Neuronal stem cell (in vitro differentiated cells): ENCODE results near the gene SP100.

Experiments used
- DNase-seq: peaks from one replicate; pipeline ENCODE4 v3.0.0-alpha.2; 2013; ENCODE audit warnings: low spot score
- H2AFZ ChIP-seq: one replicate; pipeline ENCODE4 v1.6.1; 2013; ENCODE audit warnings: mild to moderate bottlenecking, low read length, inconsistent platforms
- H2AK5ac ChIP-seq: 2 replicates; pipeline ENCODE4 v1.6.1; 2013; ENCODE audit warnings: low read depth, mild to moderate bottlenecking, inconsistent platforms, low read length, moderate library complexity, mixed read lengths
- H2BK120ac ChIP-seq: 2 replicates; pipeline ENCODE4 v1.6.1; 2013; ENCODE audit warnings: low read depth, mild to moderate bottlenecking, inconsistent platforms, low read length, moderate library complexity, mixed read lengths
- H2BK12ac ChIP-seq: one replicate; pipeline ENCODE4 v1.6.1; 2013; ENCODE audit warnings: low read length, inconsistent platforms
- H2BK15ac ChIP-seq: 2 replicates; pipeline ENCODE4 v1.6.1; 2013; ENCODE audit warnings: mild to moderate bottlenecking, low read length, inconsistent platforms, mixed read lengths
- H2BK5ac ChIP-seq: one replicate; pipeline ENCODE4 v1.6.1; 2013; ENCODE audit warnings: inconsistent platforms, mild to moderate bottlenecking, low read length, moderate library complexity
- H3K14ac ChIP-seq: one replicate; pipeline ENCODE4 v1.6.1; 2013; ENCODE audit warnings: low read length, inconsistent platforms
- H3K18ac ChIP-seq: 2 replicates; pipeline ENCODE4 v1.6.1; 2013; ENCODE audit warnings: low read length, inconsistent platforms
- H3K23ac ChIP-seq: 2 replicates; pipeline ENCODE4 v1.6.1; 2013; ENCODE audit warnings: low read depth, mild to moderate bottlenecking, mixed read lengths, low read length, inconsistent platforms; ENCODE audit not compliant: poor library complexity
- H3K27ac ChIP-seq: replicated peaks from 3 replicates; pipeline ENCODE4 v1.5.1; 2013; ENCODE audit warnings: low read length, inconsistent platforms
- H3K27me3 ChIP-seq, 3 experiments: 2 replicates each; pipeline ENCODE4 v1.6.1; 2013; ENCODE audit warnings: low read length in 3 of 3, mild to moderate bottlenecking in 2 of 3, inconsistent platforms in 1 of 3, low read depth in 1 of 3, mixed read lengths in 1 of 3, moderate library complexity in 1 of 3; ENCODE audit not compliant: control insufficient read depth in 3 of 3, insufficient read depth in 3 of 3
- H3K36me3 ChIP-seq, 2 donors: replicated peaks in 1 of 2; 2 replicates each; pipeline ENCODE4 v1.6.1; 2013; ENCODE audit warnings: low read length in 2 of 2; ENCODE audit not compliant: control insufficient read depth in 2 of 2, insufficient read depth in 2 of 2
- H3K4ac ChIP-seq: 2 replicates; pipeline ENCODE4 v1.6.1; 2013; ENCODE audit warnings: inconsistent platforms, mild to moderate bottlenecking, low read length, moderate library complexity
- H3K4me1 ChIP-seq, 2 donors: 1 replicate in 1 of 2; 2 replicates in 1 of 2; pipeline ENCODE4 v1.6.1; 2013; ENCODE audit warnings: low read length in 2 of 2, low read depth in 1 of 2; ENCODE audit not compliant: control insufficient read depth in 2 of 2, insufficient read depth in 1 of 2
- H3K4me2 ChIP-seq: one replicate; pipeline ENCODE4 v1.6.1; 2013; ENCODE audit warnings: mild to moderate bottlenecking, low read length, inconsistent platforms; ENCODE audit not compliant: insufficient read depth, poor library complexity, severe bottlenecking
- H3K4me3 ChIP-seq, 2 donors: 2 replicates each; pipeline ENCODE4 v1.5.1; 2013; ENCODE audit warnings: low read length in 2 of 2, mild to moderate bottlenecking in 2 of 2, inconsistent platforms in 1 of 2, moderate library complexity in 1 of 2
- H3K79me1 ChIP-seq: one replicate; pipeline ENCODE4 v1.6.1; 2013; ENCODE audit warnings: low read depth, mild to moderate bottlenecking, inconsistent platforms, low read length, moderate library complexity
- H3K9ac ChIP-seq: one replicate; pipeline ENCODE4 v1.6.1; 2013; ENCODE audit warnings: mild to moderate bottlenecking, low read depth, low read length, inconsistent platforms; ENCODE audit not compliant: poor library complexity
- H3K9me3 ChIP-seq, 2 donors: replicated peaks in 1 of 2; 2 replicates each; pipeline versions ENCODE3 to v1.6.1; 2013; ENCODE audit warnings: low read length in 2 of 2, mild to moderate bottlenecking in 2 of 2, inconsistent platforms in 1 of 2, low read depth in 1 of 2, mixed read lengths in 1 of 2, moderate library complexity in 1 of 2; ENCODE audit not compliant: control insufficient read depth in 2 of 2, insufficient read depth in 1 of 2
- H4K8ac ChIP-seq: one replicate; pipeline ENCODE4 v1.6.1; 2013; ENCODE audit warnings: low read depth, mild to moderate bottlenecking, inconsistent platforms, low read length, moderate library complexity
- H4K91ac ChIP-seq: one replicate; pipeline ENCODE4 v1.6.1; 2013; ENCODE audit warnings: low read length, low read depth, mild to moderate bottlenecking, inconsistent platforms; ENCODE audit not compliant: poor library complexity
- WGBS, 2 donors: extraction: QIAGEN DNeasy Blood & Tissue Kit; methylation state at CpG; one replicate each; pipeline ENCODE4 v1.1.7; 2013; ENCODE audit warnings: missing lambda C conversion rate in 2 of 2, mixed read lengths in 1 of 2; ENCODE audit not compliant: insufficient read length in 2 of 2, insufficient replicate concordance in 1 of 2; ENCODE audit errors: extremely low coverage in 2 of 2; 5-methylcytosine and 5-hydroxymethylcytosine counted together

Gene SP100

DNA sequence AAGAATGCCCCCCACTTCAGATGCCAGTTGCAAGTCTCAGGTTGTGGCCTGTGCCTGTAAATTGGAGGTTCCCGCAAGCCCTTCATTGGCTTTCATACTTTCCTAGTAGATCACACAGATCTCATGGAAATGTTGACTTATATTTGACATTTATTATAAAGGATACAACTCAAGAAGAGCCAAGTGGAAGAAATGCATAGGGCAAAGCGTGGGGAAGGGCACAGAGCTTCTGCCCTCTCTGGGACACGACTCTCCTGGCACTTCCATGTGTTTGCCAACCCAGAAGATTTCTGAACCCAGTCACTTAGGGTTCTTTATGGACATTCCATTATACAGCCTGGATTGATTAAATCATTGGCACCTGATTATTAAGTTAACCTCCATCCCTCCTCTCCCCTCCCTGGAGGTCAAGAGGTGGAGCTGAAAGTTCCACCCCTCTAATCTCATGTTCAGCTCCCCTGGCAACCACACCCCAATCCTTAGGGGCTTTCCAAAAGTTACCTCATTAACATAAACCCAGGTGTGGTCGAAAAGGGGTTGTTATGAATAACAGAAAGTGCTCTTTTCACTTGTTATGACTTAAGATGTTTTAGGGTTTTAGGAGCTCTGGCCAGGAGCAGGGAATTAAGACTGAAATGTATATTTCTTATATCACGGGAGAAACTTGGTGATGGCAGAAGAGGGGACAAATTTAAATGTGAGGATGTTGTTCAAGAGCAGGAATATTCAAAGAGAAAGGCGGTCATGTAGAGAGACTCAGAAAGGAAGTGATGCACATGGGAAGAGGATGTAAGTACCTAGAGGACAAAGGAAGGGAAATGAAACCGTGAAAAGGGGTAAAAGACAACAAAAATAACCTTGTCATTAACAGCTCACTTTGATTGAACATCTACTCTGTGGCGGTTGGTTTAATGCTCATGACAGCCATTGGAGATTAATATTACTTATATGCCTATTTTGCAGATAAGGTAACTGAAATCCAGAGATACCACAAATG lies 31.8 kb downstream of the SP100 start:
- H2BK120ac ChIP-seq = no peak overlapping the region
- no peak overlapping the region for H3K4me3 ChIP-seq
- H3K14ac ChIP-seq = no peak overlapping the region
- H3K23ac ChIP-seq = no peak overlapping the region
- no peak overlapping the region for H3K27ac ChIP-seq
- no peak overlapping the region for H2BK5ac ChIP-seq
- no peak overlapping the region for H3K18ac ChIP-seq
- H3K4me2 ChIP-seq = no peak overlapping the region
- H3K9ac ChIP-seq = no peak overlapping the region
- DNase-seq = no peak
- no peak overlapping the region for H4K8ac ChIP-seq
- H3K4ac ChIP-seq = no peak overlapping the region
- no peak overlapping the region for H2AK5ac ChIP-seq
- H2AFZ ChIP-seq = no peak overlapping the region
- no peaks in the 10 kb centered on the region for H3K79me1 ChIP-seq
- no peaks in the 10 kb centered on the region for H3K9me3 ChIP-seq
- no peak overlapping the region for H2BK15ac ChIP-seq
- H3K36me3 ChIP-seq = no peaks in the 10 kb centered on the region
- H3K4me1 ChIP-seq = no peaks in the 10 kb centered on the region
- H3K27me3 ChIP-seq = no peaks in the 10 kb centered on the region
- H4K91ac ChIP-seq = no peak overlapping the region
- no CpG with 5 or more reads among the region's 8 CpGs for WGBS, 2 donors
- H2BK12ac ChIP-seq = no peak overlapping the region

DNA sequence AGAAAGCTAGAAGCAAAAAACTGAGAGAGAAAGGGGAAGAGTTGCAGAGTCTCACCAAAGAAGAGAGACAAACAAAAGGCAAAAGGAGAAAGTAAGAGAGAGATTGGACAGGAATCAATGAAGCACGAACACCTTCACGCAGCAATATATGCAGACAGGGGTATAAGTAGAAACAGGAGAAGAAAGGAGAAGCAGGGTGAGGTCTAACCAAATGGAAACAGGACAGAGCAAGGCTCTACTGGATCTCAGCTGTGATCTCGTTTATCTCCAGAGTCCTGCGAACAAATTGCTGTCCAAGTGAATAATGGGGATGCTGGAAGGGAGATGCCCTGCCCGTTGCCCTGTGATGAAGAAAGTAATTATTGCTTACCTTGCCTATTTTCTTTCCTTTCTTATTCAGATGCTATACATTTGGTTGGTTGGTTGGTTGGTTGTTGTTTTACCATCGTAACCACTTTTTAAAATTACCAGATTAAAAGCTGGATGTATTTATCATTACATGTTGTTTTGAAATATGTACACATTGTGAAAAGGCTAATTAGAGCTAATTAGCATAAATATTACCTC lies 34.0 kb downstream of the SP100 start:
- H3K27me3 ChIP-seq = no peaks in the 10 kb centered on the region
- H2BK120ac ChIP-seq = no peak overlapping the region
- H3K18ac ChIP-seq = no peak overlapping the region
- no peak overlapping the region for H2BK12ac ChIP-seq
- no peak overlapping the region for H3K9ac ChIP-seq
- H3K23ac ChIP-seq = no peak overlapping the region
- no peaks in the 10 kb centered on the region for H3K36me3 ChIP-seq
- DNase-seq = no peak
- no peak overlapping the region for H3K14ac ChIP-seq
- H4K8ac ChIP-seq = no peak overlapping the region
- H3K4me1 ChIP-seq = no peaks in the 10 kb centered on the region
- H3K4me2 ChIP-seq = no peak overlapping the region
- H2AK5ac ChIP-seq = no peak overlapping the region
- WGBS, 2 donors = no CpG with 5 or more reads among the region's 6 CpGs
- no peak overlapping the region for H3K4me3 ChIP-seq
- H3K9me3 ChIP-seq = no peaks in the 10 kb centered on the region
- H2AFZ ChIP-seq = no peak overlapping the region
- H4K91ac ChIP-seq = no peak overlapping the region
- no peaks in the 10 kb centered on the region for H3K79me1 ChIP-seq
- H2BK15ac ChIP-seq = no peak overlapping the region
- H3K27ac ChIP-seq = no peak overlapping the region
- no peak overlapping the region for H3K4ac ChIP-seq
- H2BK5ac ChIP-seq = no peak overlapping the region

DNA sequence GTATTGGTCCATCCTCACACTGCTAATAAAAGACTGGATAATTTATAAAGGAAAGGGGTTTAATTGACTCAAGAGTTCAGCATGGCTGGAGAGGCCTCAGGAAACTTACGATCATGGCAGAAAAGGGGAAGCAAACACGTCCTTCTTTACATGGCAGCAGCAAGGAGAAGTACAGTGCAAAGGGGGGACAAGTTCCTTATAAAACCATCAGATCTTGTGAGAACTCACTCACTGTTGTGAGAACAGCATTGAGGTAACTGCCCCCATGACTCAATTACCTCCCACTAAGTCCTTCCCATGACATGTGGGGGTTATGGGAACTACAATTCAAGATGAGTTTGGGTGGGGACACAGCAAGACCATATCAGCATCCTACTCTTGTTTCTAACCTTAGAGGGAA lies 37.0 kb downstream of the SP100 start:
- no peak overlapping the region for H3K9ac ChIP-seq
- H3K4ac ChIP-seq = no peak overlapping the region
- no peaks in the 10 kb centered on the region for H3K79me1 ChIP-seq
- H3K4me3 ChIP-seq = no peak overlapping the region
- no peaks in the 10 kb centered on the region for H3K27me3 ChIP-seq
- H3K23ac ChIP-seq = no peak overlapping the region
- no peaks in the 10 kb centered on the region for H3K4me1 ChIP-seq
- H3K4me2 ChIP-seq = no peak overlapping the region
- H4K8ac ChIP-seq = no peak overlapping the region
- H2BK120ac ChIP-seq = no peak overlapping the region
- no peak overlapping the region for H2AK5ac ChIP-seq
- H3K18ac ChIP-seq = no peak overlapping the region
- no CpG with 5 or more reads among the region's 2 CpGs for WGBS, 2 donors
- H3K27ac ChIP-seq = no peak overlapping the region
- no peaks in the 10 kb centered on the region for H3K36me3 ChIP-seq
- no peak overlapping the region for H2BK15ac ChIP-seq
- DNase-seq = no peak
- no peak overlapping the region for H2BK12ac ChIP-seq
- no peak overlapping the region for H4K91ac ChIP-seq
- peaks cover 0 to 4% of the 10 kb centered on the region in 2 donors for H3K9me3 ChIP-seq
- H3K14ac ChIP-seq = peak overlapping the region; percentile 31
- H2AFZ ChIP-seq = no peak overlapping the region
- no peak overlapping the region for H2BK5ac ChIP-seq

DNA sequence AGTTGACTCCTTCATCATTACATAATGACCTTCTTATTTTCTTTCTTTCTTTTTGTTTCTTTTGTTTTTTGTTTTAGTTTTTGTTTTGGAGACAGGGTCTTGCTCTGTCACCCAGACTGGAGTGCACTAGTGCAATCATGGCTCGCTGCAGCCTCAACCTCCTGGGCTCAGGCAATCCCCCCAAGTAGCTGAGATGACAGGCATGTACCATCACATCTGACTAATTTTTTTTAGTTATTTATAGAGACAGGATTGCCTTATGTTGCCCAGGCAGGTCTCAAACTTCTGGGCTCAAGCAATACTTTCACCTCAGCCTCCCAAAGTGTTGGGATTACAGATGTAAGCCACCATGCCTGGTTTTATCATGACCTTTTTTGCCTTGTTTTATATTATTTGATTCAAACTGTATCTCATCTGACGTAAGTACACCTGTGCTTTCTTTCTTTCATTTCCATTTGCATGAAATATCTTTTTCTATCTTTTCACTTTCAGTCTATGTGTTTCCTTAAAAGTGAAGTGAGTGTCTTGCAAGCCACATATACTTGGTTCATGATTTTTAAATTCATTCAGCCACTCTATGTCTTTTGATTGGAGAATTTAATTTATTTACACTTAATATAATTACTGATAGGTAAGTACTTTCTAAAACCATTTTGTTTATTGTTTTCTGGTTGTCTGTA lies 39.1 kb downstream of the SP100 start:
- H2BK120ac ChIP-seq = no peak overlapping the region
- no peak overlapping the region for H2BK5ac ChIP-seq
- H3K18ac ChIP-seq = no peak overlapping the region
- no peak overlapping the region for H4K91ac ChIP-seq
- H3K9ac ChIP-seq = no peak overlapping the region
- DNase-seq = no peak
- H3K36me3 ChIP-seq = no peaks in the 10 kb centered on the region
- no peak overlapping the region for H3K14ac ChIP-seq
- H3K4ac ChIP-seq = no peak overlapping the region
- no peak overlapping the region for H2BK15ac ChIP-seq
- no CpG with 5 or more reads among the region's 2 CpGs for WGBS, 2 donors
- H3K27ac ChIP-seq = no peak overlapping the region
- H3K4me2 ChIP-seq = no peak overlapping the region
- H2AK5ac ChIP-seq = no peak overlapping the region
- no peaks in the 10 kb centered on the region for H3K4me1 ChIP-seq
- no peak overlapping the region for H2BK12ac ChIP-seq
- no peaks in the 10 kb centered on the region for H3K27me3 ChIP-seq
- H3K4me3 ChIP-seq = no peak overlapping the region
- H3K23ac ChIP-seq = no peak overlapping the region
- H3K79me1 ChIP-seq = no peaks in the 10 kb centered on the region
- no peak overlapping the region for H2AFZ ChIP-seq
- peaks cover 0 to 4% of the 10 kb centered on the region in 2 donors for H3K9me3 ChIP-seq
- no peak overlapping the region for H4K8ac ChIP-seq
